GM21529 (cell line): ENCODE data around the gene CSNK1D.

Experiments used
- ATAC-seq: cut with Tn5 transposase; IDR thresholded peaks from one replicate; pipeline ENCODE4 v1.9.1; 2021; ENCODE audit not compliant: unreplicated experiment

Gene CSNK1D

DNA sequence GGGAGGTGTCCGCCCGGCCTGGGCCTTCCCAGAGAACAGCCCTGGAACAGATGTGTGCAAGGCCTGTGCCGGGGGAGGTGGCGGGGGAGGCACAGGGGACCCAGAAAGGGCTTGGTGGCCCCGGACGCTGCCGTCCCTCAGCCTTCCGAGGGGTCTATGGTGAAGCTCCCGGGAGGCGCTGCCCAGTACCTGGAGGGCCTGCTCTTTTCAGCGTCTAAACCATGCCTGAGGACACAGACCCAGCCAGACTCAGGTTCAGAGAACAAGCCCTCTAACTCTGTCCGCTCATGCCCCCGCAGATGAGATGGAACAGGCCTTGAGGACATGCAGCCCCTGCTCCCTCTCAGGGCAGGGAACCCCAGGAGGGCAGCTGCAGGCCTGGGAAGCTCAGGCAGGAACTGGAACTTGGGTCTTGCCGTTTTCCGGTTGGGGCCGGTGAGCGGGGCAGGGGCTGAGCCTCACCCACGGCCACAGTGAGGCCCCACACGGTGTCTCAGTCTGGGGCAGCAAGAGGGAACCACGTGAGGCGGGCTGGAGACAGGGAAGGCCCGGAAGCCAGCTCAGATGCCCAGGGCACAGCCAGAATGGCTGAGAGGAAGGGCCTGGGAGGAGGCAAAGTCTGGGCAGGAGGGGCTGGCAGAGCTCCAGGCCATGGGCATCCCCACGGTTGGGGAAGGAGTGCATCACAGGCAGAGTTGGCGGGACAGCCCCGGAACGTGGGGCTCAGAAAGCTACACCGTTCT lies 32.1 kb downstream of the CSNK1D start:
- ATAC-seq = no peak

DNA sequence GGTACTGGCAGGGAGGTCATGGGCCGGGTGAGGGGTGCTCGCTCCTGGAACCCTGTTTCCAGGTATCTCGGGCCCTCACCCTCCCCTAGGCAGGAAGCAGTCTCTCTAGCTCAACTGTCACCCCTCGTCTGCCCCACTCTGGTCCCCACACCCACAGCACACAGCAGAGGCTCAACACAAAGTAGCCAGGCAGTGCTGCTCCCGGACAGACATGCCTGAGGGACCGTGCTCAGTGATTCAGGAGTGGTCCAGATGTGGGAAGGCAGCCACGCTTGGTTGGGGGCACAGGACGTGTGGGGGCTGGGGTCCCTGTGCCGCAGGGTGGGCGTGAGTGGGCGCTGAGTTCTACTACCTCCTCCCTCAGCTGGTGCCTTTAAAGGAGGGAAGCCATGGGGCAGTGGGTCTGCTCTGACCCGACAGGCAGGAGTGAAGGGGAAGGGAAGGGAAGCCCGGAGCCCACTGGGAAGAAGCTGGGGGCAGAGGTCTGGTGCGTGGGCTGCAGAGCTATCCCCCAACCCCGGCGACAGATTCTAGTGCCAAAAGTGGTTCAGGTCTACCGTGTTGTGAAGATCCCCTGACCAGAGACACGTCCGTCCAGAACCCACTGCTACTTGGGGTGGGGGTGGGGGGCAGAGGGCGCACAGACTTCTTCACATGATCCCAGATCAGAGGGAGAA lies 32.9 kb downstream of the CSNK1D start:
- no peak for ATAC-seq

DNA sequence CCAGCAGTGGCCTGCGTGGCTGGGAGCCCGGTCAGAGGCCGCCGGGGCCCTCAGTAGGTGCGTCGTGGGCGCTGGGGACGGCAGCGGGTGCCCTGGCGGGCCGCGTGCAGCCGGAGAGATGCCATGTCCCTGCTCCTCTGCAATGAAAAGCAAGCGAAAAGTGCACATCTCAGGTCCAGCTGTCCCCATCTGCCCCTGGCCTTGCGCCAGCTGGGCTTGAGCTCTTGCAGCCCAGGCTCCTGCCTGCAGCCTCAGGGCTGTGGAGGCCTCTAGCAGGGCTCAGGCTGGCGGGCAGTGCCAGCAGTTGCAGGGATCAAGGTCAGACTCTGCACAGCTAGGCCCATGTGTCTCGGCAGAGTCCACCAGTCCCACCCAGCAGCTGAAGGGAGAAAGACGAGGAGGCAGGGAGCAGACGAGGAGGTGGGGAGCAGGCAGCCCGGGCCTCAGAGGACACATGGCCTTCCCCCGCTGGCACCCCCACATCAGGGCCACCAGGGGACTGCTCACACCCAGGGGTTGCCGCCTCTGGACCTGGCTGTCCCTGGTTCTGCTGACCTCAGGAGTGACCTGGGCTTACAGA lies 33.5 kb downstream of the CSNK1D start:
- ATAC-seq = no peak

DNA sequence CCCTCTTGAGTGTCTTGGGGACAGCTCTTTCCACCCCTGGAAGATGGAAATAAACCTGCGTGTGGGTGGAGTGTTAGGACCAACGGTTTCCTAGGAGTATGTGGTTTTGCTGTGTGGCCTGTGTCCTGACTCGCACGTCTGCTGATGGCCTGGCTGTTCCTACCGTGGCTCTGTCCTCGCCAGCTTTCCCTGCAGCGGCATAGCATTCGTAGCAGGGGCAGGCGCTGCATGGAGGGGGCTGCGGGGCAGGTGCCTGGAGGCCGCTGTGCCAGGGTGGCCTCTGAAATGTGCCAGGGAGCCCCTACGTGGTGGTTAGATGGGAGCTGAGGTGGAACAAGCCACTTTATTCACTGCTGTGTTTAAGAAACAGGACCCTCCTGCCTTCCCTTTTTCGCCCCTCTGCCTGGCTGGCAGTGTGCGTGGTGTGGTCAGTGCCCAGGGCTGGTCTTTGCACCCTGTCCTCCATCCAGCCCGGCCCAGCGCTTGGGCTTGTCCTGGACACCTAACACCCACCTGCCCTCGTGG lies 34.0 kb downstream of the CSNK1D start:
- no peak for ATAC-seq

DNA sequence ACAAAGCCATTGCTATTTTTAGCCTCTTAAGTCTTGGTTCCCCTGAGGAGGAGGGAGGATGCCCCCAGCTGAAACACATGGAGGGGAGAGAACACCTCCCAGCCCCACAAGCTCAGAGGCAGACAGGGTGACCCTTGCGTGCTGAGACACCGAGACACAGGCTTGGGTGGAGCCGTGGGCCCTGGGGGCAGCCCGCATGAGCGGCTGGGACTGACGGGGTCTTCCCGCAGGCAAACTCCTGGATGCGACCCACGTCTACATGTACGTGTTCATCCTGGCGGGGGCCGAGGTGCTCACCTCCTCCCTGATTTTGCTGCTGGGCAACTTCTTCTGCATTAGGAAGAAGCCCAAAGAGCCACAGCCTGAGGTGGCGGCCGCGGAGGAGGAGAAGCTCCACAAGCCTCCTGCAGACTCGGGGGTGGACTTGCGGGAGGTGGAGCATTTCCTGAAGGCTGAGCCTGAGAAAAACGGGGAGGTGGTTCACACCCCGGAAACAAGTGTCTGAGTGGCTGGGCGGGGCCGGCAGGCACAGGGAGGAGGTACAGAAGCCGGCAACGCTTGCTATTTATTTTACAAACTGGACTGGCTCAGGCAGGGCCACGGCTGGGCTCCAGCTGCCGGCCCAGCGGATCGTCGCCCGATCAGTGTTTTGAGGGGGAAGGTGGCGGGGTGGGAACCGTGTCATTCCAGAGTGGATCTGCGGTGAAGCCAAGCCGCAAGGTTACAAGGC lies 34.9 kb downstream of the CSNK1D start:
- no peak for ATAC-seq

DNA sequence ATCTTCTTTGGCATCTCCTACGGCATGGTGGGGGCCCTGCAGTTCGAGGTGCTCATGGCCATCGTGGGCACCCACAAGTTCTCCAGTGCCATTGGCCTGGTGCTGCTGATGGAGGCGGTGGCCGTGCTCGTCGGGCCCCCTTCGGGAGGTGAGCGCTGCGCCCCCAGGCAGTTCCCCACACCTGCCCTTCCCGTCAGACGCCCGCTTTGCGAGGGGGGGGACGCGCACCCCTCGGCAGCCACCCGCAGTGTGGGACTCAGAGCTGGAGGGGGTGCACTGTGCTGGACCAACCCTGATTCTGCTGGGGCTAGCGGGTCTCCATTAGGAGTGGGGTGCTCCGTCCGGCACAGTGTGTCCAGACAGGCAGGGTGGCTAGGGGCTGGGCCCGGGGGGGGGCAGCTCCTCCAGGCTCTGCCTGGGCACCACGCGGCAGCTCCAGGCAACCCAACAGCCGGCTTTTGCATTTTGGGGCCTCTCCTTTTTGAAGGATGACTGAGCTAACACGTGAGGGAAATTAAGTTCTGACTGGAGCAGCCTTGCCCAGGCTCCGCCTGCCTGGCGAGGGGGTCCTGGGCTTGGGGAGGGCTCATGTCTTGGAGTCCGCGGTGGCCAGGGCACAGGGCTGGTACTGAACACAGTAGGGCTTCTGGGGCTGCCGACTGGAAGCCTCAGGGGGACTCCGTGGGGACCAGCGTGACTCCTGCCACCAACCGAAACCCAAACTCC lies 35.6 kb downstream of the CSNK1D start:
- ATAC-seq = no peak

DNA sequence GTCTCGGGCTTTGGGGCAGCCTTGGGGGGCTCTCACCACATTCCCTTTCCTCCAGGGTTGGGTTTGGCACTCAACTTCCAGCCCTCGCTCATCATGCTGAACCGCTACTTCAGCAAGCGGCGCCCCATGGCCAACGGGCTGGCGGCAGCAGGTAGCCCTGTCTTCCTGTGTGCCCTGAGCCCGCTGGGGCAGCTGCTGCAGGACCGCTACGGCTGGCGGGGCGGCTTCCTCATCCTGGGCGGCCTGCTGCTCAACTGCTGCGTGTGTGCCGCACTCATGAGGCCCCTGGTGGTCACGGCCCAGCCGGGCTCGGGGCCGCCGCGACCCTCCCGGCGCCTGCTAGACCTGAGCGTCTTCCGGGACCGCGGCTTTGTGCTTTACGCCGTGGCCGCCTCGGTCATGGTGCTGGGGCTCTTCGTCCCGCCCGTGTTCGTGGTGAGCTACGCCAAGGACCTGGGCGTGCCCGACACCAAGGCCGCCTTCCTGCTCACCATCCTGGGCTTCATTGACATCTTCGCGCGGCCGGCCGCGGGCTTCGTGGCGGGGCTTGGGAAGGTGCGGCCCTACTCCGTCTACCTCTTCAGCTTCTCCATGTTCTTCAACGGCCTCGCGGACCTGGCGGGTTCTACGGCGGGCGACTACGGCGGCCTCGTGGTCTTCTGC lies 36.3 kb downstream of the CSNK1D start:
- no peak for ATAC-seq

DNA sequence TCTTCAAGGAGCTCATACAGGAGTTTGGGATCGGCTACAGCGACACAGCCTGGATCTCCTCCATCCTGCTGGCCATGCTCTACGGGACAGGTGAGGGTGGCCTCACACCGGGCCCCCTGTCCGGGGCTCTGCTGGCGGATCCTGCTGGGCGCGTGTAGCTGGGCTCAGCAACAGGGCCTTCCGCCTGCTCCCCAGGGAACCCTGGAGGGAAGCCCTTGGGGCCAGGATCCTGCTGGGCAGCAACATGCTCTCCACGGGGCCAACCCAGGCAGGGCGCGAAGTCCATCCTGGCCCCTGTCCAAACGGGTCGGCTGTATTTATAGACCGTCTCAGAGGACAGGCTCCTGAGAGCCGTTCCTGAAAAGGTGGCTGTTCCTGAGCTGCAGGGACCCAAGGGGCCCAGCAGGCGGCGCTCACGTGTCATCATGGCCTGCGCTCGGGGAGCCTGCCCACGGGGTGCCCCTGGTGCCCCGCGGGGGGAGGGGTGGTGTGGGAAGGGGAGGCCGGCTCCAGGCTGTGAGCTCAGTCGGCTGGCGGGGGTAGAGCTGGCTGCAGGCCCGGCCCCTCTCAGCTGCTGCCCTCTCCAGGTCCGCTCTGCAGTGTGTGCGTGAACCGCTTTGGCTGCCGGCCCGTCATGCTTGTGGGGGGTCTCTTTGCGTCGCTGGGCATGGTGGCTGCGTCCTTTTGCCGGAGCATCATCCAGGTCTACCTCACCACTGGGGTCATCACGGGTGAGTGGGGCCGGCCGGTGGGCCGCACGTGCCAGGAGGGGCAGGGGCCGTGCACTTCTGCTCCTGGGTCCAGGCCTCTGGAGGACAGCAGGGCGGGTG lies 37.1 kb downstream of the CSNK1D start:
- ATAC-seq = no peak

DNA sequence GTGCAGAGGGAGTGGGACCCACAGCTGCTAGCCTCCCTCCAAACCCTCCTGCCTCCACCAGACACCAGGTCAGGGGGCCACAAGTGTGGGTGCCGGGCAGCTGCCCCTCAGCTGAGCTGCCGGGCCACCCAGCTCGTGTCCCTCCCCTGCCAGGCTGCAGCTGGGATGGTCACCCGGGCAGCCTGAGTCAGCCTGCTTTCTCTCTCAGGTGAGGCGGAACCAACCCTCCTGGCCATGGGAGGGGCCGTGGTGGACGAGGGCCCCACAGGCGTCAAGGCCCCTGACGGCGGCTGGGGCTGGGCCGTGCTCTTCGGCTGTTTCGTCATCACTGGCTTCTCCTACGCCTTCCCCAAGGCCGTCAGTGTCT lies 37.7 kb downstream of the CSNK1D start:
- no peak for ATAC-seq

DNA sequence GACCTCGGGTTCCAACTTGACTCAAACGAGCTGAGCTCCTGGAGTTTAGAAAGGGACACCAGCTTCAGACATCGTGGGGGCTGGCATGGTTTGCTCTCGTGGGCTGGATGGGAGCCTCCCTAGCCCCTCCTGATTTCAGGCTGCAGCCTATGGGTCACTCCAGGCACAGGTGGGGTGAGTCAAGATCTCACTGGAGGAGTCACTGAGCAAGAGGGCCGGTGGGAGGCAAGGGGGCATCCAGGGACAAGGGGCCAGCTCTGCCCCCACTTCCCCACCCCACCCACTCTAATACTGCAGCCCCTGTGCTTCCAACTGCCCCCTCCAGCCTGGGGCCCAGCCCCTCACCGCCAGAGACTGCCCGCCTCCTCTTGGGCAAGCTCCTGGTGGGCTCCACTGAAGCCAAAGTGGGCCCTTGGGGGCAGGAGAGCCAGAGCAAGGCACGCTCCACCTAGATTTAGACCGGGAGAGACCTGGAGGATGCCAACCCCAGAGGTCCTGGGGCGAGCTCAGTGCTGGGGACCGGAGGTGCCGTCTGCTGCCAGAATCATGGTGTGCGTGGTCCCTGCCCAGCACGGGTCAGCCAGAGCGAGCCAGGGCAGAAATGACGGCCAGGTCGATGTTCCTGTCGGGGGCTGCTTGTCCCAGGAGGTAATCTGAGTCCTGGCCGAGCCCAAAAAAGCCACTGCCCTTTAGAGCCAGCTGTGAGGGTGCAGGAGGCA lies 38.3 kb downstream of the CSNK1D start:
- no peak for ATAC-seq

DNA sequence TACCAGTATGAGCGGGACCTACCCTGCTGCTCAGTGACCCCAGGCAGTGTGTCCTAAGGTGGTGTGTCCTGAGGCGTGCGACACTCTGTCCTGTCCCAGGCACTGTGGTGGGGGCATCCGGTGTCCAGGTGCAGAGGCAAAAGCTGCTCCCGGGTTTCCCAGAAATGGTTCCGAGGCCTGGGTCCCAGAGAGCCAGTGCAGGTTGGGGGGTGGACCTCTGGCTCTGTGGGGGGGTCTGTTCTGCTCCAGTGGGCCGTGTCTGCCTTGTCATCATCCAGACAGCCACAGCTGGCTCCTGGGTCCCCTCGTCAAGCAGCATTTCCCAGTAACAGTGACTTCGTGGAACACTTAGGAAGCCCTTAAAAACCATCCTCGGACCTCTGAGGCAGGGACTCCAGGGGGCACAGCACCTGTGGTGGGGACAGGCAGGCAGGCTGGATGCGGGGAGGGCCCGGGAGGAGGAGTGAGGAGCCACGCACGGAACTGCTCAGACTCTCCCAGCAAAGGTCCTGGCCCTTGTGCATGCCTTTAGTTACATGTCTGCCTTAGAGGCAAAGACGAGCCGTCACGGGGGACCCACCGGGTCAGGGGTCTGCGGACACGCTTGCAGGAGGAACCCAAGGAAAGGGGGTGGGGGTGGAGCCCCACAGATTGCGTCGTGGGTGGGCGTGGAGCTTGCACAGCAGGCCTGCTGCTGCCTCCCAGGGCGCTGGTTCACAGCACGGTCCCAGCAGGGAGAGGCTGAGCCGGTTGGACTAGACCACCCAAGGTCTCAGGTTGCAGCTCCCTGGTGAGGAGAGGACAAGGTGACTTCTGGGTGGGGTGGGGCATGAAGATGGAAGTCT lies 39.1 kb downstream of the CSNK1D start:
- ATAC-seq = no peak

DNA sequence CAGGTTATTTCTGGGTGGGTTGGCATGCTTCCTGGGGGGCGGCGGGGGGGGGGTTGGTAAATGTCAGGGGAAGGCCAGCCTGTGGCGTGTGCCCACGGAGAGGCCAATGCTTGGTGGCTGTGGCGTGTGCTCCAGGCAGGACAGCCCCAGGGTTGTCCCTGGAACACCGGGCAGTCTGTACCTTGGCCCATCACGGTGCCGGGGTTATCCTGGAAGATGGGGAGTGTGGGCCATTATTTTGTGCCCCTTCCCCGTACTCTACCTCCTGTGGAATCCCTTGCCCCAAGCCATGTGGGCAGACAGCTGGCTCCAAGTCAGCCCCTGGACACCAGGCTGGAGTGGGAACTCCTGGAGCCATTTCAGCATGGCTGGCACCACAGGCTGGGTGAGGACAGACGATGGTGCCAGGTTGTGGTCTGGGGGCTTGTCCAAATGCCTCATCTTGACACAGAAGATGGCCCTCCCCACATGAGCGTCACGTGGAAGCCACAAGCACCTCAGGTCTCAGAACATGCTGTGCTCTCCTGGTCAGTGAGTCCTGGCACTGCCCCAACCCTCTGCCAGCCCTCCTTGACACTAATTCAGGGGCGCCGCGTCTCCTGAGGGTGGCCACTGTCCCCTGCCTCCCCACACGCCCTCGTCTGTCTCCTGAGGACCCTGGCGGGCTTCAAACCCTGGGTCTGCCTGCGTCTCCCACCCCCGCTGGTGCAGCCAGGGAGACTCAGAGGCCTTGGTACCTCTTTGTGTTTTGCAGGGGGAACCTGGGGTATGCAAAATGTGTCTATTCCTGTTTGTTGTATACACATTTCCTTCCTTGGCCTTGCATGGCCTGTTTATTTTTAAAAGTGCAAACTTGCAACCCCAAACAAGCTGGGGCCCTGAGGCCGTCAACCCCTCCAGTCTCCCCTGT lies 40.4 kb downstream of the CSNK1D start:
- no peak for ATAC-seq

DNA sequence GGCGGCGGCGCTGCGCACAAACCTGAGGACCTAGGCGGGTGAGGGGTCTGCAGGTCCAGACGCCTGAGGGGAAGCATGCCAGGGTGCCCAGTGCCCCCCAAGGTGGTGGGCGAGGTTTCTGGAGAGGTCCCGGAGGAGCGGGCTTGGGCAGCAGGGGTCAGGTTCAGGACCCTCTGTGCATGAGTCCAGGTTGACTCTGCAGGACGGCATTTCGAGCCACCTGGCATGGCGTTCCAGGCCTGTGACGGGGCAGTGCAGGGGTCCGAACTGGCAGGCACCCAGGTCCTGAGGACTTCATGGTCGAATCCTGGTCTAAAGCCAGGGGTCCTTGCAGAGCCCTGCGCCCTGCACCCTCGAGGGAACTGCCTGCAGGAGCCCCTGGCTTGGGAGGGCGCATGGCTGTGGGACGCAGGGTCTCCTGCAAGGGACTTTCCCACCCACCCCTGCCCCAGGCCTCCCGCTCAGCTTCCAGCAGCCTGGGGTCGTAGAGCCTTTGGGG lies 41.1 kb downstream of the CSNK1D start:
- ATAC-seq = no peak

DNA sequence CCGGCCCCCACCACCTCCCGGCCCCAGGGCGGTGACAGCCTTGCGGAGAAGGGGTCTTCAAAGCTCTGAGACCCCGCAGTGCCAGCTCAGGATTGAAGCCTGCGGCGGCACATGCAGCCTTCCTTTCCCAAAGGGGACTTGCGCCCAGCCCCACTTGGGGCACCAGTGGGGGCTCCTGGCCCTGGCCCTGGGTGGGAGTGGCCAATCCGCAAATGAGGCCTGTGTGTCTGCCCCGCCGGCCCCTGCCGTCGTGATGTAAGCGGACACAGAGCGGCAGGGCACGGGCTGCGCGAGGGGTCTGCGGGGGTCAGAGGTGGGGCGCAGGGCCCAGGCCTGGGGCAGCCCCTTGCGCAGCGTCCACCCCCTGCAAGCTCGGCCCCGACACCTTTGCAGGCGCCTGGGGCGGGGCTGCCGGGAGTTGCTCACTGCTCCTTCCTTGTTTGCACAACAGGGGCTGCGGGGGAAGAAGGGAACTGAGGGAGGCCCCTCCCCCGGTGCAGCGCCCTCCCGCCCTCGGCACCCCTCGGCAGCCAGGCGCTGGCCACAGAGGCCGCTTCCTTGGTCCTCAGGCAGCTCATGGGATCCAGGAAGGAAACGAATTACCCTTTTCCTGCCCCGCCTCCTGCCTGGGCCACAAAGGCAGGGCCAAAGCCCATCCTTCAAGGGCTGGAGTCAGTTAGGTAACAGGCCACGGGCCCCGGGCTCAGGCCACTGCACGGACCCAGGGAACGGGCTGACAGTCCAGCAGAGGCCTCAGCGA lies 41.8 kb downstream of the CSNK1D start:
- ATAC-seq = no peak

DNA sequence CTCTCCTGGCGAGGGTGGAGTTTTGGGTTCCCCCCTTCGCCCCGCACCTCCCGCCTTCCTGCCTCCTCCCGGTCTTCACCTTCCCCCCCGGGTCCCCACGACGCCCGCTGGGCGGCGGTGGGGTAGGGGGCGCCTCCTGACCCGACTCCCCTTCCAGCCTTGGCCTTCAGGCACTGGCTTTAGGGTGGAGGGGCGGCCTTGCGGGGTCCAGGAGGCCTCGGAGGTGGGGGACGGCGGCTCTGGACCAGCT lies 42.3 kb downstream of the CSNK1D start:
- ATAC-seq = peak; percentile 16

DNA sequence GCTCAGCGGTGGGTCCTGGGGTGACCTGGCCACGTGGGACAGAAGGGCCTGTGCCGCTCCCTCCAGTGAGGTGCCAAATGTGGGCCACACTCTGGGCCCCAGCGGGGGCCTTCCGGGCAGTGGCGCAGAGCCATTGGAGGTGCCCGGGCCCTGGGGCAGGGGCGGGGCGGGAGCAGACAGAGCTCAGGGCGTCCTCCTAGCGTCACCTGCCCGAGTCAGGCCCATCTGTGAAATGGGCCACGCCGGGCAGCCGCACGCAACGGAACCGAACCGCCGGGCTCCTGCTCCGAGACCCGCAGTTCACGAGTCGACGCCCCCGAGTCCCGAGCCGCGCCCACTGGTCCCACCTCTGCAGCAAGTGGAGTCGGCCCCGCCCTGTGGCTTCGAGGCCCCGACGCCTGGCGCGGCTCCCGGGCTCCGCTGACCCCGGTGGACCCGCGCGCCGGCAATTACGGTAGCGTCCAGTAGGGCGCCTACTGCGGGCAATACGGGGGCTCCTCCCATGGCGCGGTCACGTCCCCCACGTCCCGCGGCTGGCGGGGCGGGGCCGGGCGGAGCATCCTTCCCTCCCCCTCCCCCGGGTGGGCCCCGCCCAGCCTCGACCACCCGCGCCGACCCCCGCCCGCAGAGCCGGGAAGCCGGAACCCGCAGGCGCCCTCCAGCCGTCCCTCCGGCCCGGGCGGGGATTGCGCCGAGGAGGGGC lies 42.7 kb downstream of the CSNK1D start:
- ATAC-seq = peak; percentile 40
